Panc1 (cell line): ENCODE results near the gene WDR26. TPM values are rescaled to one million over a fixed set of nuclear protein-coding genes. Genes with fewer than 3 reads are reported as not detected.

Source experiments
- ATAC-seq: fragments of 200-7000 bp; cut with Tn5 transposase; 2 replicates; pipeline ENCODE4 v1.9.1; 2020; ENCODE audit warnings: mild to moderate bottlenecking, moderate library complexity
- BruUV-seq: library from RNA; stranded (reverse); fragments of 400-500 nt; replicated peaks from 2 replicates; lab custom pipeline; 2021; lab: Mats Ljungman, UMichigan
- CTCF ChIA-PET: fragments of 300-600 bp; sonication (Branson Sonifier 250); formaldehyde crosslinking; loops from one replicate; lab custom pipeline; 2022; ENCODE audit warnings: antibody characterized with exemption; lab: Charles Lee
- POLR2A ChIA-PET: fragments of 300-600 bp; sonication (Branson Sonifier 250); formaldehyde crosslinking; loops from one replicate; lab custom pipeline; 2022; ENCODE audit warnings: antibody characterized with exemption; lab: Charles Lee
- DNase-seq: peaks from one replicate; pipeline ENCODE4 v3.0.0-alpha.2; 2010; ENCODE audit warnings: low read depth, low spot score
- H3K27ac ChIP-seq: 2 replicates; pipeline ENCODE4 v1.5.1; 2011; ENCODE audit warnings: mild to moderate bottlenecking, low read length, inconsistent platforms
- H3K27me3 ChIP-seq: fragments of 200-500 bp; sonication (Bioruptor generic); 2 replicates; pipeline ENCODE4 v1.6.0; 2014; ENCODE audit warnings: low read length, inconsistent platforms; ENCODE audit not compliant: control insufficient read depth, insufficient read depth
- H3K36me3 ChIP-seq: fragments of 200-500 bp; sonication (Bioruptor generic); 2 replicates; pipeline ENCODE4 v1.5.1; 2014; ENCODE audit warnings: inconsistent platforms, mild to moderate bottlenecking, low read length, moderate library complexity; ENCODE audit not compliant: control insufficient read depth, insufficient read depth
- H3K4me1 ChIP-seq: 2 replicates; pipeline ENCODE4 v1.5.1; 2011; ENCODE audit warnings: inconsistent platforms, mild to moderate bottlenecking, low read length, moderate library complexity; ENCODE audit not compliant: control insufficient read depth, insufficient read depth
- H3K4me3 ChIP-seq, 2 experiments: 2 replicates each; pipeline ENCODE4 v1.5.1; 2011 to 2012; ENCODE audit warnings: low read depth in 2 of 2, low read length in 2 of 2, mild to moderate bottlenecking in 2 of 2, inconsistent platforms in 1 of 2, moderate library complexity in 1 of 2
- H3K9me3 ChIP-seq: fragments of 200-500 bp; sonication (Bioruptor generic); 2 replicates; pipeline ENCODE4 v1.5.1; 2014; ENCODE audit warnings: low read depth, mild to moderate bottlenecking, inconsistent platforms, low read length, moderate library complexity; ENCODE audit not compliant: control insufficient read depth, insufficient read depth
- POLR2AphosphoS5 ChIP-seq: IDR thresholded peaks from 2 replicates; pipeline ENCODE4 v1.6.1; 2012; ENCODE audit warnings: mild to moderate bottlenecking, low read depth, low read length, moderate library complexity
- SIN3A ChIP-seq: IDR thresholded peaks from 2 replicates; pipeline ENCODE4 v1.6.1; 2012; ENCODE audit warnings: low read depth, mild to moderate bottlenecking, low read length, moderate library complexity, borderline replicate concordance; ENCODE audit not compliant: insufficient read depth
- TCF7L2 ChIP-seq: IDR thresholded peaks from 2 replicates; pipeline ENCODE4 v1.6.1; 2011; ENCODE audit warnings: mild to moderate bottlenecking, low read depth, low read length, inconsistent platforms
- in situ Hi-C: cut with HindIII; loops from 2 replicates; pipeline ENCODE4 v1.10.0; 2016; ENCODE audit warnings: low sequenced_read_pairs, low pct_unique_long_range_greater_than_20kb
- intact Hi-C: fragments of 100-400 bp; cut with micrococcal nuclease; formaldehyde crosslinking; loops from one replicate; pipeline ENCODE4 v1.10.0; 2022; ENCODE audit not compliant: unreplicated experiment
- total RNA-seq: library from RNA; stranded (reverse); gene quantifications from one replicate; pipeline ENCODE4 v1.2.1, GENCODE V29; 2021; ENCODE audit not compliant: unreplicated experiment
- TF ChIP-seq, protein P1 (sequence below), 2 experiments: IDR thresholded peaks; 2 replicates each; pipeline ENCODE4 v1.6.1; 2011 to 2012; ENCODE audit warnings: low read depth in 2 of 2, control low read depth in 1 of 2, low read length in 1 of 2, mild to moderate bottlenecking in 1 of 2, moderate library complexity in 1 of 2; ENCODE audit not compliant: insufficient read depth in 1 of 2
- TF ChIP-seq, protein P2 (sequence below): fragments of 450-650 bp; IDR thresholded peaks from 2 replicates; pipeline ENCODE4 v1.5.1; 2017; ENCODE audit warnings: mild to moderate bottlenecking

Gene WDR26
- total RNA-seq, 1 experiment from 2014 or later = 91.3 TPM

DNA sequence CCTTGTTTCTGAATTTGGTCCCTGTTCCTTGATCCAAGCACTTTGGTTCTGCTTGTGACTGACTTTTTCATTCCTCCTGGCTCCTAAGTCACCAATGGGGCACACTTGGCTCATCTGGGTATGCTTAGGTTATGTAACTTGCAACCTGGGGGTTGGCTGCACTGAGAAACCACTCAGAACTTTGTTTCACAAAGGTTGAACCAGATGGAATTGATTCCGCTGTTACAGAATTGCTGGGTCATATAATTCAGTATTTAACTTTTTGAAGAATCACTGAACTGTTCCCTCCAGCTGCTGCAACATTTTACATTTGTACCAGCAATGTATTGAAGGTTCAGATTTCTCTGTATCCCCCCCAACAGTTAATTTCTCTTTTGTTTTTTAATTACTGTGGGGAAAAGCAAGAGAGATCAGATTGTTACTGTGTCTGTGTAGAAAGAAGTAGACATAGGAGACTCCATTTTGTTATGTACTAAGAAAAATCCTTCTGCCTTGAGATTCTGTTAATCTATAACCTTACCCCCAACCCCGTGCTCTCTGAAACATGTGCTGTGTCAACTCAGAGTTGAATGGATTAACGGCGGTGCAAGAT, 95.1 kb downstream of the WDR26 start:
- TF ChIP-seq, protein P1, sequence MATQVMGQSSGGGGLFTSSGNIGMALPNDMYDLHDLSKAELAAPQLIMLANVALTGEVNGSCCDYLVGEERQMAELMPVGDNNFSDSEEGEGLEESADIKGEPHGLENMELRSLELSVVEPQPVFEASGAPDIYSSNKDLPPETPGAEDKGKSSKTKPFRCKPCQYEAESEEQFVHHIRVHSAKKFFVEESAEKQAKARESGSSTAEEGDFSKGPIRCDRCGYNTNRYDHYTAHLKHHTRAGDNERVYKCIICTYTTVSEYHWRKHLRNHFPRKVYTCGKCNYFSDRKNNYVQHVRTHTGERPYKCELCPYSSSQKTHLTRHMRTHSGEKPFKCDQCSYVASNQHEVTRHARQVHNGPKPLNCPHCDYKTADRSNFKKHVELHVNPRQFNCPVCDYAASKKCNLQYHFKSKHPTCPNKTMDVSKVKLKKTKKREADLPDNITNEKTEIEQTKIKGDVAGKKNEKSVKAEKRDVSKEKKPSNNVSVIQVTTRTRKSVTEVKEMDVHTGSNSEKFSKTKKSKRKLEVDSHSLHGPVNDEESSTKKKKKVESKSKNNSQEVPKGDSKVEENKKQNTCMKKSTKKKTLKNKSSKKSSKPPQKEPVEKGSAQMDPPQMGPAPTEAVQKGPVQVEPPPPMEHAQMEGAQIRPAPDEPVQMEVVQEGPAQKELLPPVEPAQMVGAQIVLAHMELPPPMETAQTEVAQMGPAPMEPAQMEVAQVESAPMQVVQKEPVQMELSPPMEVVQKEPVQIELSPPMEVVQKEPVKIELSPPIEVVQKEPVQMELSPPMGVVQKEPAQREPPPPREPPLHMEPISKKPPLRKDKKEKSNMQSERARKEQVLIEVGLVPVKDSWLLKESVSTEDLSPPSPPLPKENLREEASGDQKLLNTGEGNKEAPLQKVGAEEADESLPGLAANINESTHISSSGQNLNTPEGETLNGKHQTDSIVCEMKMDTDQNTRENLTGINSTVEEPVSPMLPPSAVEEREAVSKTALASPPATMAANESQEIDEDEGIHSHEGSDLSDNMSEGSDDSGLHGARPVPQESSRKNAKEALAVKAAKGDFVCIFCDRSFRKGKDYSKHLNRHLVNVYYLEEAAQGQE (IDR thresholded peaks at IDR 0.05; ENCODE audit: insufficient read depth in 1 of 2, low read depth in 2 of 2, low read length in 1 of 2) = no peak
- TF ChIP-seq POLR2AphosphoS5 = no peak
- TF ChIP-seq, protein P2, sequence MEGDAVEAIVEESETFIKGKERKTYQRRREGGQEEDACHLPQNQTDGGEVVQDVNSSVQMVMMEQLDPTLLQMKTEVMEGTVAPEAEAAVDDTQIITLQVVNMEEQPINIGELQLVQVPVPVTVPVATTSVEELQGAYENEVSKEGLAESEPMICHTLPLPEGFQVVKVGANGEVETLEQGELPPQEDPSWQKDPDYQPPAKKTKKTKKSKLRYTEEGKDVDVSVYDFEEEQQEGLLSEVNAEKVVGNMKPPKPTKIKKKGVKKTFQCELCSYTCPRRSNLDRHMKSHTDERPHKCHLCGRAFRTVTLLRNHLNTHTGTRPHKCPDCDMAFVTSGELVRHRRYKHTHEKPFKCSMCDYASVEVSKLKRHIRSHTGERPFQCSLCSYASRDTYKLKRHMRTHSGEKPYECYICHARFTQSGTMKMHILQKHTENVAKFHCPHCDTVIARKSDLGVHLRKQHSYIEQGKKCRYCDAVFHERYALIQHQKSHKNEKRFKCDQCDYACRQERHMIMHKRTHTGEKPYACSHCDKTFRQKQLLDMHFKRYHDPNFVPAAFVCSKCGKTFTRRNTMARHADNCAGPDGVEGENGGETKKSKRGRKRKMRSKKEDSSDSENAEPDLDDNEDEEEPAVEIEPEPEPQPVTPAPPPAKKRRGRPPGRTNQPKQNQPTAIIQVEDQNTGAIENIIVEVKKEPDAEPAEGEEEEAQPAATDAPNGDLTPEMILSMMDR = no peak
- TF ChIP-seq TCF7L2 = no peak
- BruUV-seq = no TSS peak
- Histone ChIP-seq H3K9me3 (peaks cover 13% of the 10 kb centered on the region; the same call in 1 of the 2 replicates), H3K4me1 (no peaks in the 10 kb centered on the region), H3K27me3 (no peaks in the 10 kb centered on the region), H3K27ac (no peak overlapping the region), H3K4me3 (no peak overlapping the region), H3K36me3 (no peaks in the 10 kb centered on the region)
- intact Hi-C loops = loop anchor here (10.0 kb wide), 2 partner anchors 155 to 635 kb away; partner anchors contain the start of gene DEGS1
- DNase-seq (no peak), ATAC-seq (no peak)
- POLR2A ChIA-PET = no interaction called here
- in situ Hi-C loops = no loop called here
- CTCF ChIA-PET = no interaction called here

DNA sequence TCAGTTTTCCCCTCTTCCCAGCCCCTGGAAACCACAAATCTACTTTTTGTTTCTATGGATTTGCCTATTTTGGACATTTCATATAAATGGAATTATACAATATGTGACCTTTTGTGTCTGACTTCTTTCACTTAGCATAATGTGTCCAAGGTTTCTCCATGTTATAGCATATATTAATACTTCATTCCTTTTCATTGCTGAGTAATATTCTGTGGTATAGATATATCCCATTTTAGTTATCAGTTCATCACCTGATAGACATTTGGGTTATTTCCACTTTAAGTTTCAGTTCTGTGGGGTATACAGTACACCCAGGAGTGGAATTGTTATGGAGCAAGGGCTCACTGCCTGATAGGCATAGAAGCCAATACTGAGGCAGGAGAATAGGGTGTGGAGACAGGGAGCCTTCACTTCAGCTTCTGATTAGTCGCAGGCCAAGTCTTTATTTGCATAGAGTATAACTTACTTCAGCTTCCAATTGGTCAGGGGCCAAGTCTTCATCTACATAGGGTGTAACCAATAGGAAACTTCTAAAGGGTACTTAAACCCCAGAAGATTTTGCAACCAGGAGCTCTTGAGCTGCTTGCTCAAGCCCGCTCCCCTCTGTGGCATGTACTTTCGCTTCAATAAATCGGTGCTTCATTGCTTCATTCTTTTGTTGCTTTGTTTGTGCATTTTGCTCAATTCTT, 96.3 kb downstream of the WDR26 start:
- DNase-seq = no peak
- CTCF ChIA-PET = no interaction called here
- in situ Hi-C loops = no loop called here

More for the DNA sequence above, 96.3 kb downstream of the WDR26 start:
- no peaks in the 10 kb centered on the region for H3K27me3 ChIP-seq
- no peaks in the 10 kb centered on the region for H3K4me1 ChIP-seq
- no TSS peak for BruUV-seq
- ATAC-seq = no peak
- H3K36me3 ChIP-seq = no peaks in the 10 kb centered on the region
- POLR2A ChIA-PET = no interaction called here
- TF ChIP-seq SIN3A (no peak), TCF7L2 (no peak), POLR2AphosphoS5 (no peak)
- TF ChIP-seq, protein P1 (IDR thresholded peaks at IDR 0.05; ENCODE audit: insufficient read depth in 1 of 2, low read depth in 2 of 2, low read length in 1 of 2) = no peak
- TF ChIP-seq, protein P2 = no peak
- intact Hi-C loops = loop anchor here (10.0 kb wide), 2 partner anchors 153 to 633 kb away; partner anchors contain the start of gene DEGS1
- H3K27ac ChIP-seq = no peak overlapping the region
- H3K4me3 ChIP-seq = no peak overlapping the region
- H3K9me3 ChIP-seq = peaks cover 5% of the 10 kb centered on the region; the same call in 1 of the 2 replicates
